Measurements from ENCODE around the gene SLC13A5.
"Not testable (repeated sequence)": the region's sequence is repeated elsewhere in the genome, so short reads cannot be mapped to it uniquely, and the experiment has no call there.

SLC13A5 gene

GRCh38 chr17:6684460-6684783 lies 28.7 kb downstream of the SLC13A5 start:
- no peak for DNase-seq (ENCODE audit: low spot score)

GRCh38 chr17:6683730-6684459 lies 29.3 kb downstream of the SLC13A5 start:
- DNase-seq (ENCODE audit: low spot score): no peak

GRCh38 chr17:6683081-6683684 lies 30.0 kb downstream of the SLC13A5 start:
- DNase-seq (ENCODE audit: low spot score): no peak

- no peak for DNase-seq (ENCODE audit: low spot score)
Measured at GRCh38 chr17:6682339-6682738, 30.8 kb downstream of the SLC13A5 start.

- no peak for DNase-seq (ENCODE audit: low spot score)
Measured at GRCh38 chr17:6681671-6682070, 31.5 kb downstream of the SLC13A5 start.

- DNase-seq (ENCODE audit: low spot score): no peak
Measured at GRCh38 chr17:6681176-6681575, 32.0 kb downstream of the SLC13A5 start.

- no peak for DNase-seq (ENCODE audit: low spot score)
Measured at GRCh38 chr17:6679241-6679640, 33.9 kb downstream of the SLC13A5 start.

GRCh38 chr17:6677946-6678345 lies 35.2 kb downstream of the SLC13A5 start:
- no peak for DNase-seq (ENCODE audit: low spot score)

GRCh38 chr17:6677158-6677831 lies 35.9 kb downstream of the SLC13A5 start:
- no peak for DNase-seq (ENCODE audit: low spot score)

GRCh38 chr17:6676802-6677157 lies 36.4 kb downstream of the SLC13A5 start:
- DNase-seq (ENCODE audit: low spot score): no peak

- no peak for DNase-seq (ENCODE audit: low spot score)
Measured at GRCh38 chr17:6675201-6675825, 37.9 kb downstream of the SLC13A5 start.

- no peak for DNase-seq (ENCODE audit: low spot score)
Measured at GRCh38 chr17:6674586-6674985, 38.6 kb downstream of the SLC13A5 start.

- DNase-seq (ENCODE audit: low spot score): no peak
Measured at GRCh38 chr17:6671431-6671830, 41.7 kb downstream of the SLC13A5 start.

GRCh38 chr17:6670999-6671398 lies 42.2 kb downstream of the SLC13A5 start:
- DNase-seq (ENCODE audit: low spot score): no peak

- no peak for DNase-seq (ENCODE audit: low spot score)
Measured at GRCh38 chr17:6670571-6670970, 42.6 kb downstream of the SLC13A5 start.

- DNase-seq (ENCODE audit: low spot score): no peak
Measured at GRCh38 chr17:6669479-6670212, 43.5 kb downstream of the SLC13A5 start.

- DNase-seq (ENCODE audit: low spot score): no peak
Measured at GRCh38 chr17:6668727-6669425, 44.3 kb downstream of the SLC13A5 start.

GRCh38 chr17:6668219-6668618 lies 45.0 kb downstream of the SLC13A5 start:
- no peak for DNase-seq (ENCODE audit: low spot score)

- DNase-seq (ENCODE audit: low spot score): no peak
Measured at GRCh38 chr17:6667516-6667915, 45.7 kb downstream of the SLC13A5 start.

GRCh38 chr17:6666557-6666956 lies 46.6 kb downstream of the SLC13A5 start:
- DNase-seq (ENCODE audit: low spot score): no peak

GRCh38 chr17:6666077-6666521 lies 47.1 kb downstream of the SLC13A5 start:
- peak; percentile 68 for DNase-seq (ENCODE audit: low spot score)

- DNase-seq (ENCODE audit: low spot score): not testable (repeated sequence)
Measured at GRCh38 chr17:6663200-6663599, 50.0 kb downstream of the SLC13A5 start.

Measured in germinal center (tissue), 1 donor.